Activated CD8-positive, alpha-beta memory T cell treated with anti-CD3 and anti-CD28 coated beads, Interleukin-2, amount 10 ng/mL, durations not matched to agents 7 days and 5 days (primary cell): ENCODE data around the gene SKP1. TPM values are rescaled to one million over a fixed set of nuclear protein-coding genes. Genes with fewer than 3 reads are reported as not detected.

Experiments used
- ATAC-seq: fragments of 150-1000 bp; cut with Tn5 transposase; one replicate; pipeline ENCODE4 v1.10.0; 2021; ENCODE audit warnings: moderate library complexity
- CTCF ChIA-PET: fragments of 350-600 bp; sonication (Branson Sonifier 250); formaldehyde crosslinking; loops from one replicate; lab custom pipeline; 2021; ENCODE audit warnings: antibody characterized with exemption; lab: Charles Lee
- DNase-seq: peaks from one replicate; pipeline ENCODE4 v3.0.0-alpha.2; 2020
- H3K27ac Mint-ChIP-seq: one replicate; pipeline ENCODE4 v1.8.0; 2021; ENCODE audit warnings: mild to moderate bottlenecking, mixed read lengths
- H3K27me3 Mint-ChIP-seq: one replicate; pipeline ENCODE4 v1.8.0; 2021; ENCODE audit warnings: mixed read lengths
- H3K36me3 Mint-ChIP-seq: one replicate; pipeline ENCODE4 v1.8.0; 2021; ENCODE audit warnings: mild to moderate bottlenecking, mixed read lengths
- H3K4me1 Mint-ChIP-seq: one replicate; pipeline ENCODE4 v1.8.0; 2021; ENCODE audit warnings: mixed read lengths
- H3K4me3 Mint-ChIP-seq: one replicate; pipeline ENCODE4 v1.8.0; 2021; ENCODE audit warnings: mild to moderate bottlenecking, moderate library complexity, mixed read lengths
- H3K9me3 Mint-ChIP-seq: one replicate; pipeline ENCODE4 v1.8.0; 2022; ENCODE audit warnings: low read depth, mixed read lengths
- total RNA-seq, 2 experiments: library from RNA; stranded (reverse); gene quantifications; one replicate each; pipeline ENCODE4 v1.2.3, GENCODE V29; 2021

The SKP1 gene
- total RNA-seq, 2 experiments from 2014 or later: 172 to 189 TPM

- DNase-seq: no peak
- H3K36me3 Mint-ChIP-seq: peaks cover 19% of the 10 kb centered on the region
- no peaks in the 10 kb centered on the region for H3K9me3 Mint-ChIP-seq
- CTCF ChIA-PET: interaction anchor here (3.9 to 24.2 kb wide), 2 partner anchors 36 to 97 kb away, joined by 24 to 430 read pairs; no protein-coding TSS in a partner anchor
- H3K27ac Mint-ChIP-seq: no peak overlapping the region
- ATAC-seq: no peak
- H3K4me3 Mint-ChIP-seq: no peak overlapping the region
- peaks cover 59% of the 10 kb centered on the region for H3K4me1 Mint-ChIP-seq
- H3K27me3 Mint-ChIP-seq: peaks cover 25% of the 10 kb centered on the region
Measured at GRCh38 chr5:134136221-134136631, 40.5 kb downstream of the SKP1 start.

DNA sequence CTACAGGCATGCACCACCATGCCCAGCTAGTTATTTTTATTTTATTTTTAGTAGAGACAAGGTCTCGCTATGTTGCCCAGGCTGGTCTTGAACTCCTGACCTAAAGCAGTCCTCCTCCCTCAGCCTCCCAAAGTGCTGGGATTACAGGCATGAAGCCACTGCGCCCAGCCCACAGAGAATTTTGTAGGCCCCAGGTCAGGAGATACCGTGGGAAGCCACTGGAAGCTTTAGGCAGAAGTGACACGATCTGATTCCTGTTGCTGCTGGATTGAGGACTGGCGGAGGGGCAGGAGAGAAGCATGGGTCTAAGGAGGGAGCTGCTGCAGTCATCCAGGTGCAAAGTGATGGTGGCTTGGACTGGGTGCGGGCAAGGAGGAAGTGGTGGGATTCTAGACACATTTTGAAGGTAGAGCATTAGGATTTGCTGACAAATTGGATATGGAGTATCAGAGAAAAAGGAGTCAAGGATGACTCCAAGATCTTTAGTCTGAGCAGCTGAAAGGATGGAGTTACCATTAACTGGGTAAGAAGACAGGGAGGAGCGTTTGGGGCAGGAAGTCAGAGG lies 41.6 kb downstream of the SKP1 start:
- Mint-ChIP-seq H3K36me3 (peaks cover 22% of the 10 kb centered on the region), H3K27me3 (peaks cover 34% of the 10 kb centered on the region), H3K9me3 (no peaks in the 10 kb centered on the region), H3K4me3 (no peak overlapping the region), H3K27ac (no peak overlapping the region), H3K4me1 (peaks cover 63% of the 10 kb centered on the region)
- CTCF ChIA-PET: interaction anchor here (1.6 to 24.2 kb wide), 3 partner anchors 32 to 96 kb away, joined by 3 to 430 read pairs (median 24); no protein-coding TSS in a partner anchor
- ATAC-seq: no peak
- no peak for DNase-seq

DNA sequence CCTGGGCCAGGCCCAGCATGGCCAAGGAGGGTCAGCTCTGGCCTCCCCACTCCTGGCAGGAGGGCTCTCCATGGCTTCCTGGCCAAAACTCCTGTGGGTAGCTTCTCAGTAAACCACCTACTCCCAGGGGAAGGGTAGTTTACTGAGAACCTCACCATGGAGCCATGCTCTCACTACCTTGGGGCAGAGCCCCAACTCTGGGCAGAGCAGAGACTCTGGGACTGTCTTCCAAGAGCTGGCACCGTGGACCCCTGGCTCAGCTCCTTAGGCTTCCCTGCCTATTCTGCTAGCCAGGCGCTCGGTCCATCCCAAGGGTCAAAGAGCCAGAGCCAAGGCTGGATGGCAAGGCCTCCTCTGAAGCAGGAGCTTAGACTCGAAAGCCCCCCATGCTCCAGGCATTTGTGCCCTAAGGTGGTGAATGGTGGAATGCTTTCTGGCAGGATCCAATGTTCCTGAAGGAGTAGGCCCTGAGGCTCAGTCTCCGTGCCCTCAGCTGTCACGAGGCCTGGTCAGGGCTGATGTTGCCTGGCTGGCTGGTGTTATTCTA lies 42.7 kb downstream of the SKP1 start:
- H3K4me1 Mint-ChIP-seq: peaks cover 67% of the 10 kb centered on the region
- DNase-seq: no peak
- peaks cover 19% of the 10 kb centered on the region for H3K36me3 Mint-ChIP-seq
- ATAC-seq: no peak
- CTCF ChIA-PET: interaction anchor here (0.6 to 24.2 kb wide), 8 partner anchors 21 to 527 kb away, joined by 3 to 430 read pairs (median 3); no protein-coding TSS in a partner anchor
- H3K4me3 Mint-ChIP-seq: no peak overlapping the region
- H3K27ac Mint-ChIP-seq: no peak overlapping the region
- H3K27me3 Mint-ChIP-seq: peaks cover 43% of the 10 kb centered on the region
- H3K9me3 Mint-ChIP-seq: no peaks in the 10 kb centered on the region

- DNase-seq: no peak
- ATAC-seq: peak; percentile 18
- Mint-ChIP-seq H3K4me3 (no peak overlapping the region), H3K4me1 (peaks cover 66% of the 10 kb centered on the region), H3K36me3 (peaks cover 19% of the 10 kb centered on the region), H3K27ac (peak overlapping the region; percentile 18), H3K9me3 (no peaks in the 10 kb centered on the region), H3K27me3 (peaks cover 49% of the 10 kb centered on the region)
- CTCF ChIA-PET: interaction anchor here (0.6 to 24.2 kb wide), 10 partner anchors 8 to 528 kb away, joined by 3 to 430 read pairs (median 4); no protein-coding TSS in a partner anchor
Measured at GRCh38 chr5:134133188-134133994, 43.4 kb downstream of the SKP1 start.

DNA sequence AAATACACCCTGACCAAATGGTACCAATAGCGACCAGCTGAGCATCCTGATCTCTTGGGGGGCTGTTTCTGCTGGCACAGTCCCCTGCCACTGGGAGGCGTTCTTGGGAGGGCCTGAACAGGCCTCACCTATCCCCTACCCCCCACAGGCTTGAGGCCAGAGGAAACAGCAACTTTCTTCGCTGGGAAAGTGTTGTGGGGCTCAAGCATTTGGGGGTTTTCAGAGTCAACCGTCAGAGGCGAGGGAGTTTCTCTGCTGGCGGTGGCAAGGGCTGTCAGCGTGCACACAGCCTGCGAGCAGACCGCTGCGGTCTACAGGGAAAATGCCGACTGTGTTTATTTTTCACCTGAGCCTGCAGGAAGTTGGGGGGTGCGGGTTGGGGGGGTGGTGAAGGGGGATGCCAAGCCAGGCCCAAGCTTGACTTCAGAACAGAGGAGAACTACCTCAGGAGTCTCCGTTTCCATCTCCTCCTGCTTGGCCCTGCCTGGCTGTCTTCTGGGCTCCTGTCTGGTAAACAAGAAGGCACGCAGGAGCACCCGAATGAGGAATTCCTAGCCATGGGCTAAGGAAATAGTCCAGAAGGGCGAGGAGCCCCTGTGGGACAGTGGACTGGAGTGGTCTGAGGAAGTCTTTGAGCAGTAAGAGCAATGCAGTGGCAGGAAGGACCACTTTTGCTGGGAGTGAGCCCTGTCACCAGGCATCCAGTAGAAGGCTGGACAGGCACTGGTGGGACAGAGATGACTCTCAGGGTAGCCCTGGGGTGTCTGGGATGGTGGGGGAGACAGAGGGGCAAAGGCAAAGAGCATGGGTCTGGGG lies 44.2 kb downstream of the SKP1 start:
- peak; percentile 64 for ATAC-seq
- peak overlapping the region; percentile 30 for H3K27ac Mint-ChIP-seq
- CTCF ChIA-PET: interaction anchor here (1.4 to 24.2 kb wide), 6 partner anchors 9 to 455 kb away, joined by 3 to 430 read pairs (median 6); no protein-coding TSS in a partner anchor

GRCh38 chr5:134131578-134132350 lies 45.0 kb downstream of the SKP1 start:
- ATAC-seq (peak; percentile 1), DNase-seq (no peak)
- peak overlapping the region; percentile 30 for H3K27ac Mint-ChIP-seq
- H3K36me3 Mint-ChIP-seq: peaks cover 19% of the 10 kb centered on the region
- peaks cover 62% of the 10 kb centered on the region for H3K27me3 Mint-ChIP-seq
- H3K9me3 Mint-ChIP-seq: no peaks in the 10 kb centered on the region
- H3K4me1 Mint-ChIP-seq: peaks cover 60% of the 10 kb centered on the region
- CTCF ChIA-PET: interaction anchor here (1.4 to 24.2 kb wide), 6 partner anchors 9 to 456 kb away, joined by 3 to 430 read pairs (median 6); no protein-coding TSS in a partner anchor
- H3K4me3 Mint-ChIP-seq: no peak overlapping the region

More for the DNA sequence above, 44.2 kb downstream of the SKP1 start:
- DNase-seq: peak; percentile 83
- peaks cover 19% of the 10 kb centered on the region for H3K36me3 Mint-ChIP-seq
- H3K4me1 Mint-ChIP-seq: peaks cover 63% of the 10 kb centered on the region
- no peak overlapping the region for H3K4me3 Mint-ChIP-seq
- H3K27me3 Mint-ChIP-seq: peaks cover 57% of the 10 kb centered on the region
- H3K9me3 Mint-ChIP-seq: no peaks in the 10 kb centered on the region

GRCh38 chr5:134131165-134131564 lies 45.6 kb downstream of the SKP1 start:
- peaks cover 16% of the 10 kb centered on the region for H3K36me3 Mint-ChIP-seq
- H3K27ac Mint-ChIP-seq: peak overlapping the region; percentile 26
- ATAC-seq (no peak), DNase-seq (no peak)
- peaks cover 58% of the 10 kb centered on the region for H3K4me1 Mint-ChIP-seq
- H3K9me3 Mint-ChIP-seq: no peaks in the 10 kb centered on the region
- CTCF ChIA-PET: interaction anchor here (1.6 to 24.2 kb wide), 5 partner anchors 10 to 456 kb away, joined by 3 to 430 read pairs (median 7); no protein-coding TSS in a partner anchor
- peaks cover 65% of the 10 kb centered on the region for H3K27me3 Mint-ChIP-seq
- no peak overlapping the region for H3K4me3 Mint-ChIP-seq

GRCh38 chr5:134130239-134130945 lies 46.4 kb downstream of the SKP1 start:
- CTCF ChIA-PET: interaction anchor here (1.0 to 5.0 kb wide), 5 partner anchors 8 to 91 kb away, joined by 3 to 44 read pairs (median 4); no protein-coding TSS in a partner anchor
- H3K27ac Mint-ChIP-seq: no peak overlapping the region
- peaks cover 56% of the 10 kb centered on the region for H3K4me1 Mint-ChIP-seq
- peaks cover 10% of the 10 kb centered on the region for H3K36me3 Mint-ChIP-seq
- no peak overlapping the region for H3K4me3 Mint-ChIP-seq
- H3K27me3 Mint-ChIP-seq: peaks cover 66% of the 10 kb centered on the region
- ATAC-seq (no peak), DNase-seq (no peak)
- no peaks in the 10 kb centered on the region for H3K9me3 Mint-ChIP-seq

DNA sequence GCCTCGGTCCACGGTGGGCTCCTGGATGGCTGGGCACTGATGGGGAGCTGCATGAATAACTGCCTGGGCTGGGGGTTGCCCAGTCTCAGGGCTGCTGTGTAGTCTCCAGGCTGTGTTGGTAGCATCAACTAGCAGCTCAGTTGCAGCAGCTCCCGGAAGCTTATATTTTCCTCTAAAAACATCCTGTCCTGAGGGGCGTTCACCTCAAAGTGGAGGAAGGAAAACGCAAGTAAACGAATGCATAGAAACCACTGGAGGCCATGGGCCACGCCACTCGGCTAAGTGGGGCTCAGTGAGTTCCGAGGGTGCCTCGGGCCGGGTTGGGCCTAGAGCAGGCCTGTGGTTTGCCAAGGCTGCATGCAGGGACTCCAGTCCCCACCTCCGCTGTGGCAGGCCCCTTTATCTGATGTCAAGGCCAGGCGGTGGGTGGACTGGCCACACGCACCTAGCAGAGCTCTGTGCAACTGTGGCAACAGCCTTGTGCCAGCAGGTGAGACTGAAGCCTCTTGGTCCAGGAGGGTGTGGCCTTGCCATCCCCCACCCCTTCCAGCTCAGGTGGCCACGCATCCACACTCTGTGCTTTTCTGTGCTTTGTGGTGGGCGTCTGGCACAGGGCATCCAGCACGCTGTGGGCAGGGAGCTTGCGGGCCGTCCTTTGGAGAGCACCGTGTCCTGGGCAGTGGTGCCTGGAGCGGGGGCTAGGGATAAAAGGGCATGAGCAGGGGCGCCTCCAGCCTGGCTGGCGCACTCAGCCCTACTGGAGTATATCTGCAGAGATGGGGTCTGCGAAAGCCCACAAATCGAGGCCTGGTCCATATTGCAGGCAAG lies 47.1 kb downstream of the SKP1 start:
- Mint-ChIP-seq H3K27me3 (peaks cover 62% of the 10 kb centered on the region), H3K36me3 (peaks cover 6% of the 10 kb centered on the region), H3K9me3 (no peaks in the 10 kb centered on the region), H3K4me1 (peaks cover 56% of the 10 kb centered on the region), H3K4me3 (no peak overlapping the region), H3K27ac (no peak overlapping the region)
- ATAC-seq: no peak
- no peak for DNase-seq
- CTCF ChIA-PET: interaction anchor here (0.6 to 5.0 kb wide), 7 partner anchors 8 to 90 kb away, joined by 3 to 44 read pairs (median 3); no protein-coding TSS in a partner anchor

- Mint-ChIP-seq H3K36me3 (peaks cover 3% of the 10 kb centered on the region), H3K27ac (no peak overlapping the region), H3K27me3 (peaks cover 64% of the 10 kb centered on the region), H3K4me3 (no peak overlapping the region), H3K4me1 (peaks cover 57% of the 10 kb centered on the region), H3K9me3 (no peaks in the 10 kb centered on the region)
- DNase-seq (no peak), ATAC-seq (no peak)
- CTCF ChIA-PET: interaction anchor here (1.2 to 5.0 kb wide), 3 partner anchors 9 to 89 kb away, joined by 3 to 44 read pairs (median 10); no protein-coding TSS in a partner anchor
Measured at GRCh38 chr5:134128648-134128995, 48.1 kb downstream of the SKP1 start.
